WERI-Rb-1 (cell line): ENCODE measurements around the gene MED31.

Experiments
- DNase-seq: peaks from one replicate; pipeline ENCODE4 v3.0.0-alpha.2; 2020
- H3K27ac ChIP-seq: fragments of 250-450 bp; sonication (Bioruptor Pico); 2 replicates; pipeline ENCODE4 v1.5.1; 2020; ENCODE audit warnings: mild to moderate bottlenecking, moderate library complexity
- H3K27me3 ChIP-seq: fragments of 250-450 bp; sonication (Bioruptor Pico); 2 replicates; pipeline ENCODE4 v1.5.1; 2021; ENCODE audit warnings: mild to moderate bottlenecking, low read depth, moderate library complexity; ENCODE audit not compliant: insufficient read depth, severe bottlenecking
- H3K36me3 ChIP-seq: fragments of 250-450 bp; sonication (Bioruptor Pico); 2 replicates; pipeline ENCODE4 v1.5.1; 2020; ENCODE audit warnings: mild to moderate bottlenecking, moderate library complexity
- H3K4me3 ChIP-seq: 2 replicates; pipeline ENCODE4 v1.5.1; 2011; ENCODE audit warnings: low read depth, mild to moderate bottlenecking, control low read depth, low read length
- H3K9me3 ChIP-seq: fragments of 250-450 bp; sonication (Bioruptor Pico); 2 replicates; pipeline ENCODE4 v1.5.1; 2021; ENCODE audit warnings: mild to moderate bottlenecking, moderate library complexity; ENCODE audit not compliant: severe bottlenecking
- TF ChIP-seq, protein P1 (sequence below): IDR thresholded peaks from 2 replicates; pipeline ENCODE4 v1.5.1; 2011; ENCODE audit warnings: low read depth, mild to moderate bottlenecking, control low read depth, inconsistent platforms, low read length

The MED31 gene

DNA sequence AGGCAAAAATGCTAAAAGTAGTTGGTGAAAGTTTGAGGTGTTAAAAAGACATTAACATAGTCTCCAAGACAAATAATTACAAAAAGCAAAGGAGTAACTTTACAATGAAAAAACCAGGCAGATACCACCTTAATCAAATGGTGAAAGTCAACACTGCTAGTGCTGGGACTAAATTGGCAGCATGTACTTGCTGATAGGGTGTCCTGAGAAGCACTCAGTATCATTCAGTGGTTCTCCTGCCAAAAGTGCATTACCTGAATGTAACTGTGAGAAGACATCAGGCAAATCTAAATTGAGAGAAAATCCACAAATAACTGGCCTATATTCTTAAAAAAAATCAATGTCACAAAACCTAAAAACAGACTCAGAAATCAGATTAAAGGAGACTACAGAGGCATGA, 18.9 kb downstream of the MED31 start:
- Histone ChIP-seq H3K27me3 (no peaks in the 10 kb centered on the region), H3K9me3 (no peaks in the 10 kb centered on the region), H3K4me3 (no peak overlapping the region), H3K27ac (no peak overlapping the region), H3K36me3 (peaks cover 66% of the 10 kb centered on the region)
- TF ChIP-seq, protein P1, sequence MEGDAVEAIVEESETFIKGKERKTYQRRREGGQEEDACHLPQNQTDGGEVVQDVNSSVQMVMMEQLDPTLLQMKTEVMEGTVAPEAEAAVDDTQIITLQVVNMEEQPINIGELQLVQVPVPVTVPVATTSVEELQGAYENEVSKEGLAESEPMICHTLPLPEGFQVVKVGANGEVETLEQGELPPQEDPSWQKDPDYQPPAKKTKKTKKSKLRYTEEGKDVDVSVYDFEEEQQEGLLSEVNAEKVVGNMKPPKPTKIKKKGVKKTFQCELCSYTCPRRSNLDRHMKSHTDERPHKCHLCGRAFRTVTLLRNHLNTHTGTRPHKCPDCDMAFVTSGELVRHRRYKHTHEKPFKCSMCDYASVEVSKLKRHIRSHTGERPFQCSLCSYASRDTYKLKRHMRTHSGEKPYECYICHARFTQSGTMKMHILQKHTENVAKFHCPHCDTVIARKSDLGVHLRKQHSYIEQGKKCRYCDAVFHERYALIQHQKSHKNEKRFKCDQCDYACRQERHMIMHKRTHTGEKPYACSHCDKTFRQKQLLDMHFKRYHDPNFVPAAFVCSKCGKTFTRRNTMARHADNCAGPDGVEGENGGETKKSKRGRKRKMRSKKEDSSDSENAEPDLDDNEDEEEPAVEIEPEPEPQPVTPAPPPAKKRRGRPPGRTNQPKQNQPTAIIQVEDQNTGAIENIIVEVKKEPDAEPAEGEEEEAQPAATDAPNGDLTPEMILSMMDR: no peak
- no peak for DNase-seq

DNA sequence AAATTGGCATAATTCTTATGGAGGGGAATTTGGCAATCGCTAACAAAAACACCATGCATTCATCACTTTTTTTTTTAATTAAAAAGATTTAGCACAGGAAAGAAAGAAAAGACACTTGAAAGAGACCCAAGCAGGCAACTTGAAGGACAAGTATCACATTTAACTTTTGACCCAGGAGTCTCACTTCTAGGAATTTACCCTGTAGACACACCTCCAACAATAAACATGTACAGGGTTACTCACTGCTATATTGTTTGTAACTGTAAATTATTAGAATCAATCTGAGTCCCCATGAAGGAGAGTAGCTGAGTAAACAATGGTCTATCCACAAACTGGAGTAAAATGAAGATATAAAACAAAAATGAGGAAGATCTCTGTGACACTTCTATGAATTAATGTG, 21.0 kb downstream of the MED31 start:
- DNase-seq: no peak
- H3K36me3 ChIP-seq: peaks cover 88% of the 10 kb centered on the region
- TF ChIP-seq, protein P1: no peak
- H3K4me3 ChIP-seq: no peak overlapping the region
- no peaks in the 10 kb centered on the region for H3K27me3 ChIP-seq
- H3K27ac ChIP-seq: no peak overlapping the region
- H3K9me3 ChIP-seq: no peaks in the 10 kb centered on the region

DNA sequence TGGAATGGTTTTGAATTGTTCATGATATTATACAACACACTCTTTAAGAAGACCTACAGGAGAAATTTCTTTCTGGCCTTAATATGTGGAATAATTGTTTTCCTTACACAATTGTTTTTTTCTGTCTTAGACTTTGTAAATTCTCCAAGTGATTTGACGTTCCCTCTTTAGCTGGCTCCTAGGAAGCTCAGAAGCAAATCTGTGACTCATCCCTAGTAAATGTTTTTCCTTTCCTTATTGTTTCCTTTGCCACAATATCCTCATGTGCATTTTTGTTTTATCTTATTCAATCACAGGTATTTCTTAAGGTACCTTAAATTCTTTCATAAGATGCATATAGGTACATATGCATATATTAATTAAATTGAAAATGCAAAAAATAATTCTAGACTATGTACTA, 24.4 kb downstream of the MED31 start:
- no peak for DNase-seq
- peaks cover 69% of the 10 kb centered on the region for H3K36me3 ChIP-seq
- TF ChIP-seq, protein P1: no peak

DNA sequence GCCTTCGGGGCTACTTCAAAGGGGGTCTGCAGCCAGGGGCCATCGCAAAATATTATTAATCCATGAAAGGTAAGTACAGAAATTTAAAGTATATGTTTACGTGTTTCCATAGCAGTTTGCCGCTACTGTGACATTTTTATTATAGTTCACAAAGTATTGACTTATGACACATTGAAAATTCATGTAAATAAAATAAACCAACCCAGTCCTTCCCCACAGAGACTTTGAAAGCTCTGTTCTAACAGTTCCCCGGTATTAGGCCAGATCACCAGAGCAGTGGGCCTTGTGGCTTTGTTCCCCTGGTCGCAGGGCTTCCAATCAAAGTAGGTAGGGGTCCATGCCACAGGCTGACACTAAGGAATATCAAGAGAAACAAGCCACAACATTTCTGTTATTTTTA, 24.8 kb downstream of the MED31 start:
- H3K4me3 ChIP-seq: no peak overlapping the region
- H3K36me3 ChIP-seq: peaks cover 67% of the 10 kb centered on the region
- TF ChIP-seq, protein P1: no peak
- no peaks in the 10 kb centered on the region for H3K9me3 ChIP-seq
- DNase-seq: no peak
- H3K27me3 ChIP-seq: no peaks in the 10 kb centered on the region
- H3K27ac ChIP-seq: no peak overlapping the region

More for the DNA sequence above, 24.4 kb downstream of the MED31 start:
- H3K27me3 ChIP-seq: no peaks in the 10 kb centered on the region
- H3K27ac ChIP-seq: no peak overlapping the region
- H3K4me3 ChIP-seq: no peak overlapping the region
- H3K9me3 ChIP-seq: no peaks in the 10 kb centered on the region

DNA sequence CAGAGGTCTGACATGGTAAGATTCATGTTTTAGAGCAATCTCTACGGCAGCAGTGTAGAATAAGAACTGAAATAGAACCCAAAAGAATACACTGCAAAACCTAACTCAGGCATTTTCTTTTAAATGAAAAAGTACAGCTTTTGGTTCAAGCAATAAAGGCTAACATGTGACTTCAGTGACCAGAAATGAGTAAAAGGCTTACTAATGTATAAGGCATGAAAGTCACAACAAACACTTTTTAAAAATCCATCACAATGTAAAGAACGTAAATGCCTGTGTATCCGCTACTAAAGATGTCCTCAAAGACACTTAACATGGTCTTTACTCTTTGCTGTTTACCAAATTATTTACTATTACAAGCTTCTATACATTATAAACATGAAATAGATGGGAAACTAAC, 27.5 kb downstream of the MED31 start:
- TF ChIP-seq, protein P1: no peak
- H3K27me3 ChIP-seq: no peaks in the 10 kb centered on the region
- peaks cover 54% of the 10 kb centered on the region for H3K36me3 ChIP-seq
- H3K4me3 ChIP-seq: no peak overlapping the region
- no peak overlapping the region for H3K27ac ChIP-seq
- no peak for DNase-seq
- no peaks in the 10 kb centered on the region for H3K9me3 ChIP-seq

DNA sequence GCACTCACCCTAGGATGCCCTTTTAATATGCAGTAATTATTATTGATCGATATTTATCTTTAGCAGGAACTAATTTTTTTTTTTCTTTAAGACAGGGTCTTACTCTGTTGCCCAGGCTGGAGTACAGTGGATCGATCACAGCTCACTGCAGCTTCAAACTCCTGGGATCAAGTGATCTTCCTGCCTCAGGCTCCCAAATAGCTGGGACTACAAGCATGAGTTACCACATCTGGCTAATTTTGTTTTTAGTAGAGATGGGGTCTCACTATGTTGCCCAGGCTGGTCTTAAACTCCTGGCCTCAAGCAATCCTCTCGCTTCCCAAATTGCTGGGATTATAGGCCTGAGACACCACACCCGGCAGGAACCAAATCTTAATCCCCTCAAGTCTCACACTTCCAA, 40.2 kb downstream of the MED31 start:
- TF ChIP-seq, protein P1: no peak
- DNase-seq: no peak
- no peak overlapping the region for H3K27ac ChIP-seq
- H3K27me3 ChIP-seq: no peaks in the 10 kb centered on the region
- H3K9me3 ChIP-seq: no peaks in the 10 kb centered on the region
- H3K4me3 ChIP-seq: no peak overlapping the region
- peaks cover 68% of the 10 kb centered on the region for H3K36me3 ChIP-seq
